ENCODE measurements around the gene WDR70. TPM values are rescaled to one million over a fixed set of nuclear protein-coding genes. Genes with fewer than 3 reads are reported as not detected.

Gene WDR70
- total RNA-seq, 3 donors from 2014 or later (not counting 1 experiment from before 2014, with no cell fraction given): 36.3 to 47.0 (median 41.3) TPM

GRCh38 chr5:37768371-37768770 is 389.3 kb downstream of the WDR70 start:
- Mint-ChIP-seq H3K4me1 (no peaks in the 10 kb centered on the region), H3K9me3 (no peaks in the 10 kb centered on the region), H3K27me3 (ENCODE audit: low read depth in 2 of 2) (peaks cover 0 to 11% of the 10 kb centered on the region in 2 donors), H3K36me3 (no peaks in the 10 kb centered on the region), H3K4me3 (no peak overlapping the region), H3K27ac (no peak overlapping the region)
- Histone ChIP-seq H3K4me1 (ENCODE audit: control insufficient read depth, insufficient read depth, low read length) (no peaks in the 10 kb centered on the region), H3K27ac (ENCODE audit: low read length) (no peak overlapping the region), H3K9me3 (ENCODE audit: control insufficient read depth, insufficient read depth, low read length) (no peaks in the 10 kb centered on the region), H3K4me3 (ENCODE audit: low read length) (no peak overlapping the region), H3K27me3 (ENCODE audit: control insufficient read depth, insufficient read depth, low read length) (no peaks in the 10 kb centered on the region), H3K36me3 (ENCODE audit: control insufficient read depth, insufficient read depth, low read length) (no peaks in the 10 kb centered on the region)
- intact Hi-C loops (cut with micrococcal nuclease): no loop called here
- ATAC-seq (no peak), DNase-seq (no peak)
- TF ChIP-seq CTCF (IDR thresholded peaks at IDR 0.05): no peak

GRCh38 chr5:37769108-37769507 is 390.0 kb downstream of the WDR70 start:
- Mint-ChIP-seq H3K36me3 (no peaks in the 10 kb centered on the region), H3K9me3 (peaks cover 2% of the 10 kb centered on the region in 2 donors), H3K27ac (no peak overlapping the region), H3K4me3 (no peak overlapping the region), H3K4me1 (no peaks in the 10 kb centered on the region), H3K27me3 (ENCODE audit: low read depth in 2 of 2) (peaks cover 0 to 11% of the 10 kb centered on the region in 2 donors)
- ATAC-seq (no peak), DNase-seq (no peak)
- H3K4me3 ChIP-seq (ENCODE audit: low read length): no peak overlapping the region
- no peak for TF ChIP-seq CTCF (IDR thresholded peaks at IDR 0.05)
- intact Hi-C loops (cut with micrococcal nuclease): no loop called here
- H3K27ac ChIP-seq (ENCODE audit: low read length): no peak overlapping the region
- H3K9me3 ChIP-seq (ENCODE audit: control insufficient read depth, insufficient read depth, low read length): no peaks in the 10 kb centered on the region
- no peaks in the 10 kb centered on the region for H3K36me3 ChIP-seq (ENCODE audit: control insufficient read depth, insufficient read depth, low read length)
- WGBS (ENCODE audit: insufficient coverage): 96% methylated on average over 4 of the region's 4 CpGs
- no peaks in the 10 kb centered on the region for H3K27me3 ChIP-seq (ENCODE audit: control insufficient read depth, insufficient read depth, low read length)
- H3K4me1 ChIP-seq (ENCODE audit: control insufficient read depth, insufficient read depth, low read length): no peaks in the 10 kb centered on the region

- WGBS (ENCODE audit: insufficient coverage): 90% methylated on average over 1 of the region's 1 CpG
- Histone ChIP-seq H3K9me3 (ENCODE audit: control insufficient read depth, insufficient read depth, low read length) (peaks cover 5% of the 10 kb centered on the region), H3K4me3 (ENCODE audit: low read length) (no peak overlapping the region), H3K27me3 (ENCODE audit: control insufficient read depth, insufficient read depth, low read length) (no peaks in the 10 kb centered on the region), H3K4me1 (ENCODE audit: control insufficient read depth, insufficient read depth, low read length) (no peaks in the 10 kb centered on the region), H3K36me3 (ENCODE audit: control insufficient read depth, insufficient read depth, low read length) (no peaks in the 10 kb centered on the region), H3K27ac (ENCODE audit: low read length) (no peak overlapping the region)
- H3K27me3 Mint-ChIP-seq (ENCODE audit: low read depth in 2 of 2): peaks cover 0 to 11% of the 10 kb centered on the region in 2 donors
- intact Hi-C loops (cut with micrococcal nuclease): no loop called here
- TF ChIP-seq CTCF (IDR thresholded peaks at IDR 0.05): no peak
- H3K9me3 Mint-ChIP-seq: peaks cover 2 to 3% of the 10 kb centered on the region in 2 donors
- DNase-seq: no peak
- no peaks in the 10 kb centered on the region for H3K4me1 Mint-ChIP-seq
- H3K27ac Mint-ChIP-seq: no peak overlapping the region
- H3K4me3 Mint-ChIP-seq: no peak overlapping the region
- ATAC-seq: no peak
- H3K36me3 Mint-ChIP-seq: peaks cover 2% of the 10 kb centered on the region
These were observed 390.7 kb downstream of the WDR70 start for GRCh38 chr5:37769840-37770239.

GRCh38 chr5:37770786-37771185 is 391.7 kb downstream of the WDR70 start:
- H3K4me3 ChIP-seq (ENCODE audit: low read length): no peak overlapping the region
- Mint-ChIP-seq H3K9me3 (peaks cover 6% of the 10 kb centered on the region in 2 donors), H3K4me1 (no peaks in the 10 kb centered on the region), H3K36me3 (peaks cover 6% of the 10 kb centered on the region), H3K27me3 (ENCODE audit: low read depth in 2 of 2) (peaks cover 0 to 11% of the 10 kb centered on the region in 2 donors), H3K4me3 (no peak overlapping the region), H3K27ac (no peak overlapping the region)
- no peak for TF ChIP-seq CTCF (IDR thresholded peaks at IDR 0.05)
- ATAC-seq (no peak), DNase-seq (no peak)
- 50% methylated on average over 1 of the region's 1 CpG for WGBS (ENCODE audit: insufficient coverage)
- no peaks in the 10 kb centered on the region for H3K27me3 ChIP-seq (ENCODE audit: control insufficient read depth, insufficient read depth, low read length)
- peaks cover 9% of the 10 kb centered on the region for H3K9me3 ChIP-seq (ENCODE audit: control insufficient read depth, insufficient read depth, low read length)
- intact Hi-C loops (cut with micrococcal nuclease): no loop called here
- no peak overlapping the region for H3K27ac ChIP-seq (ENCODE audit: low read length)
- H3K4me1 ChIP-seq (ENCODE audit: control insufficient read depth, insufficient read depth, low read length): no peaks in the 10 kb centered on the region
- no peaks in the 10 kb centered on the region for H3K36me3 ChIP-seq (ENCODE audit: control insufficient read depth, insufficient read depth, low read length)
